H9 (cell line): ENCODE data around the gene RAVER1. TPM values are rescaled to one million over a fixed set of nuclear protein-coding genes. Genes with fewer than 3 reads are reported as not detected.

Experiments used
- DNase-seq: peaks from one replicate; pipeline ENCODE4 v3.0.0-alpha.2; 2017
- H2AFZ ChIP-seq: one replicate; pipeline ENCODE4 v1.6.1; 2013; ENCODE audit warnings: mild to moderate bottlenecking, low read length, control low read depth, moderate library complexity
- H2AK5ac ChIP-seq: 2 replicates; pipeline ENCODE4 v1.6.1; 2013; ENCODE audit warnings: low read length, control low read depth, mixed read lengths; ENCODE audit not compliant: insufficient read length
- H2BK120ac ChIP-seq: one replicate; pipeline ENCODE4 v1.6.1; 2013; ENCODE audit warnings: low read depth, mild to moderate bottlenecking, low read length, control low read depth, inconsistent platforms; ENCODE audit not compliant: poor library complexity, severe bottlenecking
- H2BK12ac ChIP-seq: 2 replicates; pipeline ENCODE4 v1.6.1; 2013; ENCODE audit warnings: low read length, control low read depth, mixed read lengths, low read depth; ENCODE audit not compliant: insufficient read length
- H2BK15ac ChIP-seq: 2 replicates; pipeline ENCODE4 v1.6.1; 2013; ENCODE audit warnings: low read depth, low read length, control low read depth
- H2BK20ac ChIP-seq: one replicate; pipeline ENCODE4 v1.6.1; 2013; ENCODE audit warnings: low read depth, mild to moderate bottlenecking, low read length, control low read depth, inconsistent platforms; ENCODE audit not compliant: poor library complexity, severe bottlenecking
- H2BK5ac ChIP-seq: 2 replicates; pipeline ENCODE4 v1.6.1; 2013; ENCODE audit warnings: low read length, control low read depth, mixed read lengths; ENCODE audit not compliant: insufficient read length
- H3K14ac ChIP-seq: 2 replicates; pipeline ENCODE4 v1.6.1; 2013; ENCODE audit warnings: low read length, control low read depth; ENCODE audit not compliant: insufficient read depth
- H3K18ac ChIP-seq: 2 replicates; pipeline ENCODE4 v1.6.1; 2013; ENCODE audit warnings: low read depth, mild to moderate bottlenecking, mixed read lengths, low read length, control low read depth; ENCODE audit not compliant: insufficient read length
- H3K23ac ChIP-seq: 2 replicates; pipeline ENCODE4 v1.6.1; 2013; ENCODE audit warnings: low read length, control low read depth, mixed read lengths, low read depth; ENCODE audit not compliant: insufficient read length
- H3K23me2 ChIP-seq: 2 replicates; pipeline ENCODE4 v1.6.1; 2013; ENCODE audit warnings: low read depth, mild to moderate bottlenecking, mixed read lengths, low read length, control low read depth; ENCODE audit not compliant: insufficient read length, poor library complexity, severe bottlenecking
- H3K27ac ChIP-seq: 2 replicates; pipeline ENCODE4 v1.5.1; 2013; ENCODE audit warnings: low read length, control low read depth, mixed read lengths, low read depth; ENCODE audit not compliant: insufficient read length
- H3K27me3 ChIP-seq: 2 replicates; pipeline ENCODE4 v1.6.1; 2013; ENCODE audit warnings: low read length, control low read depth, inconsistent platforms; ENCODE audit not compliant: insufficient read depth
- H3K4ac ChIP-seq: 2 replicates; pipeline ENCODE4 v1.6.1; 2013; ENCODE audit warnings: low read depth, mild to moderate bottlenecking, control low read depth, inconsistent platforms, low read length, moderate library complexity
- H3K4me1 ChIP-seq: 2 replicates; pipeline ENCODE4 v1.6.1; 2013; ENCODE audit warnings: low read length, control low read depth, inconsistent platforms; ENCODE audit not compliant: insufficient read depth
- H3K4me2 ChIP-seq: 2 replicates; pipeline ENCODE4 v1.6.1; 2013; ENCODE audit warnings: low read length, control low read depth, mixed read lengths; ENCODE audit not compliant: insufficient read length, insufficient read depth
- H3K56ac ChIP-seq: 2 replicates; pipeline ENCODE4 v1.6.1; 2013; ENCODE audit warnings: low read depth, mild to moderate bottlenecking, mixed read lengths, low read length, control low read depth; ENCODE audit not compliant: insufficient read length
- H3K79me1 ChIP-seq: 2 replicates; pipeline ENCODE4 v1.6.1; 2013; ENCODE audit warnings: low read depth, mild to moderate bottlenecking, moderate library complexity, low read length, control low read depth, inconsistent platforms; ENCODE audit not compliant: insufficient read depth, poor library complexity, severe bottlenecking
- H3K79me2 ChIP-seq: 2 replicates; pipeline ENCODE4 v1.6.1; 2013; ENCODE audit warnings: low read length, control low read depth, inconsistent platforms; ENCODE audit not compliant: insufficient read depth
- H3K9ac ChIP-seq: 2 replicates; pipeline ENCODE4 v1.6.1; 2013; ENCODE audit warnings: low read length, control low read depth, mixed read lengths; ENCODE audit not compliant: insufficient read length; ENCODE audit errors: extremely low read depth
- H3K9me3 ChIP-seq: one replicate; pipeline ENCODE4 v1.6.1; 2013; ENCODE audit warnings: low read depth, low read length, inconsistent platforms; ENCODE audit not compliant: control insufficient read depth
- H3T11ph ChIP-seq: one replicate; pipeline ENCODE4 v1.6.1; 2013; ENCODE audit warnings: mild to moderate bottlenecking, low read length, control low read depth, inconsistent platforms
- H4K20me1 ChIP-seq: one replicate; pipeline ENCODE4 v1.6.1; 2013; ENCODE audit not compliant: control insufficient read depth, insufficient read length, insufficient read depth
- H4K5ac ChIP-seq: 2 replicates; pipeline ENCODE4 v1.6.1; 2013; ENCODE audit warnings: low read depth, mild to moderate bottlenecking, mixed read lengths, low read length, control low read depth; ENCODE audit not compliant: insufficient read length
- H4K8ac ChIP-seq: replicated peaks from 2 replicates; pipeline ENCODE4 v1.6.1; 2013; ENCODE audit warnings: low read length, control low read depth, mixed read lengths, low read depth; ENCODE audit not compliant: insufficient read length
- H4K91ac ChIP-seq: 2 replicates; pipeline ENCODE4 v1.6.1; 2013; ENCODE audit warnings: low read depth, mild to moderate bottlenecking, moderate library complexity, mixed read lengths, low read length, control low read depth; ENCODE audit not compliant: insufficient read length
- H3K27ac Mint-ChIP-seq, 3 experiments: 2 replicates in 2 of 3; 3 replicates in 1 of 3; pipeline ENCODE4 v1.8.0; 2020 to 2021; ENCODE audit warnings: mixed read lengths in 3 of 3, mild to moderate bottlenecking in 1 of 3, moderate library complexity in 1 of 3
- H3K27me3 Mint-ChIP-seq: 2 replicates; pipeline ENCODE4 v1.8.0; 2021; ENCODE audit warnings: low read depth, mild to moderate bottlenecking, moderate library complexity, mixed read lengths
- H3K36me3 Mint-ChIP-seq, 3 experiments: 2 replicates in 2 of 3; 3 replicates in 1 of 3; pipeline ENCODE4 v1.8.0; 2020 to 2021; ENCODE audit warnings: low read depth in 3 of 3, mixed read lengths in 3 of 3; ENCODE audit not compliant: insufficient read depth in 1 of 3
- H3K4me1 Mint-ChIP-seq, 2 experiments: 2 replicates each; pipeline ENCODE4 v1.8.0; 2020; ENCODE audit warnings: mixed read lengths in 2 of 2
- H3K4me3 Mint-ChIP-seq, 2 experiments: 2 replicates in 1 of 2; 3 replicates in 1 of 2; pipeline ENCODE4 v1.8.0; 2020 to 2021; ENCODE audit warnings: mild to moderate bottlenecking in 2 of 2, mixed read lengths in 2 of 2, moderate library complexity in 1 of 2
- H3K9me3 Mint-ChIP-seq, 2 experiments: 2 replicates in 1 of 2; 3 replicates in 1 of 2; pipeline ENCODE4 v1.8.0; 2020; ENCODE audit warnings: mild to moderate bottlenecking in 2 of 2, mixed read lengths in 2 of 2, moderate library complexity in 1 of 2
- WGBS: extraction: QIAGEN DNeasy Blood & Tissue Kit; methylation state at CpG from one replicate; pipeline ENCODE4 v1.1.7; 2013; ENCODE audit warnings: missing lambda C conversion rate, low lambda C conversion rate, mixed read lengths; ENCODE audit not compliant: insufficient read length; ENCODE audit errors: extremely low coverage; 5-methylcytosine and 5-hydroxymethylcytosine counted together
- total RNA-seq: library from RNA; stranded (reverse); gene quantifications from 2 replicates; pipeline ENCODE4 v1.2.1, GENCODE V29; 2021
- TF ChIP-seq, protein P1 (sequence below): fragments of 200-600 bp; sonication (generic); conservative IDR thresholded peaks from 3 replicates; pipeline ENCODE4 v1.8.0; 2021; ENCODE audit warnings: antibody characterized with exemption, mild to moderate bottlenecking

Gene RAVER1
- total RNA-seq, 1 experiment from 2014 or later = 74.7 TPM

DNA sequence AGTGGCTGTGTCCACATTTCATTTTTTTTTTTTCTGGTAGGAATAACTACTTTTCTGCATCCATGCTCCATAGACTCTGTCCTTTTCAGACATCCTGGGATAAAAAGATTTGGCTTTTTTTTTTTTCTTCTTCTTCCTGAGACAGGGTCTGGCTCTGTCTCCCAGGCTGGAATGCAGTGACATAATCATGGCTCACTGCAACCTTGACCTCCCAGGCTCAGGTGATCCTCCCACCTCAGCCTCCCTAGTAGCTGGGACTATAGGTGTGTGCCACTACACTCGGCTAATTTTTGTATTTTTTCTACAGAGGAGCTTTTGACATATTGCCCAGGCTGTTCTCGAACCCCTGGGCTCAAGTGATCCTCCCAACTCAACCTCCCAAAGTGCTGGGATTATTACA is 10.2 kb upstream of the RAVER1 start:
- Histone ChIP-seq H3K79me2 (no peaks in the 10 kb centered on the region), H3K27ac (no peak overlapping the region), H2BK15ac (no peak overlapping the region), H3K23me2 (no peaks in the 10 kb centered on the region), H4K91ac (no peak overlapping the region), H3K9ac (no peak overlapping the region), H2BK120ac (no peak overlapping the region), H3T11ph (no peak overlapping the region), H3K79me1 (no peaks in the 10 kb centered on the region), H4K20me1 (no peaks in the 10 kb centered on the region), H2BK12ac (no peak overlapping the region), H3K9me3 (no peaks in the 10 kb centered on the region), H2AFZ (no peak overlapping the region), H3K14ac (no peak overlapping the region), H3K4ac (no peak overlapping the region), H4K8ac (no peak overlapping the region), H3K23ac (no peak overlapping the region), H3K56ac (no peak overlapping the region), H3K4me2 (no peak overlapping the region), H2BK5ac (no peak overlapping the region), H4K5ac (no peak overlapping the region), H3K27me3 (no peaks in the 10 kb centered on the region), H2BK20ac (no peak overlapping the region), H3K4me1 (peaks cover 6% of the 10 kb centered on the region; the same call in 1 of the 2 replicates), H3K18ac (no peak overlapping the region), H2AK5ac (no peak overlapping the region)
- no peak overlapping the region for H3K4me3 Mint-ChIP-seq
- DNase-seq = no peak
- no peaks in the 10 kb centered on the region for H3K27me3 Mint-ChIP-seq
- H3K27ac Mint-ChIP-seq = no peak overlapping the region
- WGBS = no CpG with 5 or more reads among the region's 2 CpGs
- H3K4me1 Mint-ChIP-seq = peaks cover 12 to 17% of the 10 kb centered on the region in 2 experiments
- no peaks in the 10 kb centered on the region for H3K9me3 Mint-ChIP-seq
- TF ChIP-seq, protein P1, sequence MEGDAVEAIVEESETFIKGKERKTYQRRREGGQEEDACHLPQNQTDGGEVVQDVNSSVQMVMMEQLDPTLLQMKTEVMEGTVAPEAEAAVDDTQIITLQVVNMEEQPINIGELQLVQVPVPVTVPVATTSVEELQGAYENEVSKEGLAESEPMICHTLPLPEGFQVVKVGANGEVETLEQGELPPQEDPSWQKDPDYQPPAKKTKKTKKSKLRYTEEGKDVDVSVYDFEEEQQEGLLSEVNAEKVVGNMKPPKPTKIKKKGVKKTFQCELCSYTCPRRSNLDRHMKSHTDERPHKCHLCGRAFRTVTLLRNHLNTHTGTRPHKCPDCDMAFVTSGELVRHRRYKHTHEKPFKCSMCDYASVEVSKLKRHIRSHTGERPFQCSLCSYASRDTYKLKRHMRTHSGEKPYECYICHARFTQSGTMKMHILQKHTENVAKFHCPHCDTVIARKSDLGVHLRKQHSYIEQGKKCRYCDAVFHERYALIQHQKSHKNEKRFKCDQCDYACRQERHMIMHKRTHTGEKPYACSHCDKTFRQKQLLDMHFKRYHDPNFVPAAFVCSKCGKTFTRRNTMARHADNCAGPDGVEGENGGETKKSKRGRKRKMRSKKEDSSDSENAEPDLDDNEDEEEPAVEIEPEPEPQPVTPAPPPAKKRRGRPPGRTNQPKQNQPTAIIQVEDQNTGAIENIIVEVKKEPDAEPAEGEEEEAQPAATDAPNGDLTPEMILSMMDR = no peak
- no peaks in the 10 kb centered on the region for H3K36me3 Mint-ChIP-seq
